GM21528 (cell line): ENCODE results near the gene SIAE.

ENCODE experiments used
- ATAC-seq: cut with Tn5 transposase; IDR thresholded peaks from one replicate; pipeline ENCODE4 v1.9.1; 2021; ENCODE audit warnings: mild to moderate bottlenecking, moderate library complexity; ENCODE audit not compliant: unreplicated experiment, low FRiP score

The SIAE gene

DNA sequence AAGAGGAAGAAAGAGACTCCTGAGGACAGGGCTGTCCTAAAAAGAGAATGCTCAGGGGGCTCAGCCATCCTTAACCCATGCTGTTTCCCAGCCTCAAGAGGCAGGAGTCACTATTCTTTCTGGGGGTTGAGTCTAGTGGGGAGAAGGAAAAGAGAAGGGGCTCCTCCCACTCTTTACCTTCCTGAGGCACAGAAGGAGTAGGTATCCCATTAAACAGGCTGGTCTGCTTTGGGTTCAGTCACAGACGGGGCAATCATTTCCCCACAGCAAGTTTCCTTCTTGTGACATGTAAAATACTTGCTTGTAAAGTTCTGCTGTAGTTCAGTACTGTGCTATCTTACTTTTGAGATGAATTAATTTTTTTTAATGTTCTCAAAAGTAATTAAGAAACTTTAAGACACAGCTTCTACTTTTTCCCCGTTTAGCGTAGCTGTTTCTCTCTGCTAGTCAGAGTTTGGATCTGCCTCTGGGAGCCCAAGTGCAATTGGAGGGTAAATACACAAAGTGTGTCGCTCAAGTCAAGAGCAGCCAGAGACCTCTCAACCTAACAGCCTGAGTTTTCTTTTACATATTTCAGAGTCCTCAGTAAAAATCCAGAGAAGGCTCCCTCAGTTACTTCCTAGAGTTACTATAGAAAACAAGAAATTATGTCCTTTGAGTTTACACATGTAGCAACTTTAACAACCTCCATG lies 88.7 kb downstream of the SIAE start:
- ATAC-seq: no peak

GRCh38 chr11:124583781-124584180 lies 89.8 kb downstream of the SIAE start:
- ATAC-seq: no peak
